KBM-7 (cell line): ENCODE measurements around the gene FBXO31.
"Not testable (repeated sequence)": the region's sequence is repeated elsewhere in the genome, so short reads cannot be mapped to it uniquely, and the experiment has no call there.

ENCODE experiments used
- DNase-seq: peaks from one replicate; pipeline ENCODE4 v3.0.0-alpha.2; 2015
- in situ Hi-C: fragments of 300-500 bp; cut with MboI; formaldehyde crosslinking; loops from 2 replicates; pipeline ENCODE4 v1.14.3; 2020; ENCODE audit warnings: low sequenced_read_pairs, low pct_unique_long_range_greater_than_20kb, mixed read lengths

FBXO31 gene

DNA sequence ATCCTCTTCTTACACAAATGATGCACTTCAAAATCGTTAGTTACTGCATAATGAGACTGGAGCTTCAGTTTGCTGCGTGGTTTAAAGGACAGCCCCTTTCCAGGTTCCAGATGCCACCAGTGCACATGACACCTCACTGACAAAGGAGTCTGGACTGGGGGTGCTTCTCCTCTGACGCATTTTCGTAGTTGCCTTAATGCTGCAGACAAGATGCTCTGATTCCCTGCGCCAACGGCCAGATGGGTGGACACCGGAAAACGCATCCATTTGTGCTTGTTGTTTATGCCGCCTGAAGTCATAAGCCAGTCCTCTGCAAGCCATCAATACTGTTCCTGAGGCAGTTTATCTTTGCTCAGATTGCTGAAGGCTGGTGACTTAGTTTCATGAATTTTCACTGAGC lies 16.0 kb downstream of the FBXO31 start:
- no peak for DNase-seq
- in situ Hi-C loops: no loop called here

DNA sequence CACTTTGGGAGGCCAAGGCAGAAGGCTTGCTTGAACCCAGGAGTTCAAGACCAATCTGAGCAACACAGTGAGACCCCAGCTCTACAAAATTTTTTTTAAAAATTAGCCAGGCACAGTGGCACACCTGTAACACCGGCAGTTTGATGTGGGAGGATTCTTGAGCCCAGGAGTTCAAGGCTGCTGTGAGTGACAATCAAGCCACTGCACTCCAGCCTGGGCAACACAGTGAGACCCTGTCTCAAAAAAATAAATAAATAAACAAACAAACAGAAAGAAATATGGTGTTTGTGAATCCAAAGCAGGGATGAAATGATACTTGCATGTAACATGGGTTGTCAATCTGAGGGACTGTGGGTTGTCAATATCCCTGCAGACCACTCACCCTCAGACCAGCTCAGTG lies 16.6 kb downstream of the FBXO31 start:
- in situ Hi-C loops: no loop called here
- DNase-seq: no peak

DNA sequence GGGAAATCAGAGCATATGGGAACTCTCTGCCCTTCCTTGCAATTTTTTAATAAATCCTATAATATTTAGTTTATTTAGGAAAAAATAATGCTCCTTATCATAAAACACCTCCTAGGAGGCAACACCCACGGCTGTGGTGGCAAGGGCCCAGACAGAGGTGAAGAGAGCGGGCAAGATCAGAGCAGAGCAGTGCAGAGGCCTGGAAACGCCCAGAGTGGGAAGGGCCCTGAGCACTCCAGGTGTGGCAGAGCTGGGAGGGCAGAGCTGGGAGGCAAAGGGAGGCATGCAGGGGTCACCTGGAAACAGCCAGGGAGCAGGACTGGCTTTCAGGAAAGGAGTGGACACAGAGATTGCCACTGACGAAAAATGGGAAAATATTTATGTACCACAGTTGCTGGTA lies 17.3 kb downstream of the FBXO31 start:
- in situ Hi-C loops: no loop called here

DNA sequence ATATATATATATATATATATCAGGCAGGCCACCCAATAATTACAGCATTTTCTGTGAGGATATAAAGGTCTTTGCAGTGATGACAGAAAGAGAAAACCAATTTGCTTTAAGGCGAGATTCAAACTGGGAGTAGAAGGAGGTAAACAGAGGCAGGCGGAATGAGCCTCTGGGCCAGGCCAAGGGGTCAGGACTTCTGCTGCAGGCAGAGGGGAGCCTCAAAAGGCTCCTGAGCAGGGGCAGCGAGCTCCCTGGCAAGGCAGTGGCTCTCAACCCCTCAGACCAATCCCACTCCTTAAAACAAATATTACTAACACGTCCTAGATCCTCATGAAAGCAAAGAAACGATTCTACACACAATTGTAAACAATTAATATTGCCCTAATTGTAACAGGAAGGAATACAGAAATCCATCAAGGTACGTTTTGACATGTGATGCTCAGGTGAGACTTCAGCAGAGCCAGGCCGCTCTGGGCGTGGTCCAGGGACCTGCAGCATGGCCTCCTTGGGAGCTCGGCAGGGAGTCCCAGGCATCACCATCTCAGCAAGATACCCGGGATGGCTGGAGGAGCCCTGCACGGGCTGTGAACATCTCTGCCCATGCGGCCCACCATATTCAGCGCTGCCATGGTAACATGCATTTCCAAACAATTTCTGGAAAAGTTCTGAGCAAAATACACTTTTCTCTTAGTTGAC lies 18.4 kb downstream of the FBXO31 start:
- in situ Hi-C loops: no loop called here
- DNase-seq: no peak

More for the DNA sequence above, 17.3 kb downstream of the FBXO31 start:
- DNase-seq: no peak

DNA sequence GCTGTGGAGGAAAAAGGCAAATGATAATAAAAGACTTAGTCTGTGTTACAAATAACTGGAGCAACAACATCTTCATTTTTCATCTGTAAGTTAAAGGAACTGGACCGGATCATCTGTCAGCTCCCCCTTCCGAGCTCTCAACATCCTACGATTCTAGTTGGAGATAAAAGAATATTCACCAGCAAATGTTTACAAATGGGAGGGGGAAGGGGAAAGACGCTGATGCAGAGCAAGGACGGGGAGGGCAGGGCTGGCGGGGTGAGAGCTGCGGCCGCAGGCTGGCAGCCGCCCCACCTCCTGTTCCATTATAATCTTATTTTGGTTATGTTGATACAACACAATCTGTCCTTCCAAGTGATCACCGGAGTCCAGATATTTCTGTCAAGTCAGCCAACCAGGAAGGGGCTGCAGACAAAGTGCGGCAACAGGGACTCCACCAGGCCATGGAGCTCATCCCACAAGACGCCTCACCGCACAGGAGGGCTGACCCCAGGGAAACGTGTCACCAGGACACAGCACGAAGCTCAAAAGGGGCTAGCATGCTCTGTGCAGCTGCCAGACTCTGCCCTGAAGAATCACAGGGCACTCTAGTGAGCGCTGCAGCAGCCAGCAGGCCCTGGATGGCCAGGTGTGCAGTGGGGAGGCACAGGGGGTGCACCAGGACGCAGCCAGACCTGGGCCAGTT lies 19.7 kb downstream of the FBXO31 start:
- in situ Hi-C loops: no loop called here
- no peak for DNase-seq

DNA sequence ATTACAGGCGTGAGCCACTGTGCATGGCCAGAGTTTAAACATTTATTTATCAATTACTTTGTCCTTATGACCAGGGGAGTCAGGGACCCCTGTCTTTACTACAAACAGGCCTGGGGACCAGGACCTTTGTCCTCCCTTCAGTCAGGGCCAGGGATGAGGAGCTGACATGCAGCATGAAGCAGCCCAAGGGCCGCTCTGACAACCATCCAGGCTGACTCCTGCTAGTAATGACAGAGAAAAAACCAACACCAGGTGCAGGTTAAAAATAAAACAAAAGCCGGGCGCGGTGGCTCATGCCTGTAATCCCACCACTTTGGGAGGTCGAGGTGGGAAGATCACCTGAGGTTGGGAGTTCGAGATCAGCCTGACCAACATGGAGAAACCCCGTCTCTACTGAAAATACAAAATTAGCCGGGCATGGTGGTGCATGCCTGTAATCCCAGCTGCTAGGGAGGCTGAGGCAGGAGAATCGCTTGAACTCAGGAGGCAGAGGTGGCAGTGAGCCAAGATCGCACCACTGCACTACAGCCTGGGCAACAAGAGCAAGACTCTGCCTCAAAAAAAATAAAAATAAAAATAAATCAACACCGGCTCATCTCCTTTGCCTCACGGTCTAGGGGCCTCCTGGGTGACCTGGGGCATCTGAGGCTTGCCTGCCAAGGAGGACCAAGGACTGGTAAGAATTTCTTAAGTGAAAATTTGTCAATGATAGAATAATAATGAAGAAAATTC lies 20.6 kb downstream of the FBXO31 start:
- DNase-seq, in situ Hi-C loops: not testable (repeated sequence)

DNA sequence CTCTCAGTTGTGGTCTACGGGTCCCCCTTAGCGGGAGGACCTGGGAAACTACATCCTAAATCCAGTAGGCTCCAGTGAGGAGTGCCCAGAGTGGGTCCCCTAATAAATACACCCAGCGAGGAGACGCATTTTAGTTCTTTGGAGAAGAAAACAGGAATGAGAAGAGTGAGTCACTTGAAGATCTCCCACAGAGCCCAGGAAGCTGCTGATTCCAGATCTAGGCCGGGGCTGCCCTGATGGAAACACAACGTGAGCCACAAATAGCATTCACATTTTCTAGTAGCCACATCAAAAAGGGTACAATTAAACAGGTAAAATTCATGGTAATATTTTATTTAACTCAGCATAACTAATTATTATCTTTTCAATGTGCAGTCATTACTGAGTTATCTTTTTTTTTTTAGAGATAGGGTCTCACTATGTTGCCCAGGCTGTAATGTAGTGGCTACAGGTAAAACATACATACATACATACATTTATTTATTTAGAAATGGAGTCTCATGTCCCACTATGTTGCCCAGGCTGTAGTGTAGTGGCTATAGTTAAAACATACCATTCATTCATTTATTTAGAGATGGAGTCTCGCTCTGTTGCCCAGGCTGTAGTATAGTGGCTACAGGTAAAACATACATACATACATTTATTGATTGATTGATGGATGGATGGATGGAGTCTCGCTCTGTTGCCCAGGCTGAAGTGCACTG lies 21.5 kb downstream of the FBXO31 start:
- in situ Hi-C loops: no loop called here
- no peak for DNase-seq

DNA sequence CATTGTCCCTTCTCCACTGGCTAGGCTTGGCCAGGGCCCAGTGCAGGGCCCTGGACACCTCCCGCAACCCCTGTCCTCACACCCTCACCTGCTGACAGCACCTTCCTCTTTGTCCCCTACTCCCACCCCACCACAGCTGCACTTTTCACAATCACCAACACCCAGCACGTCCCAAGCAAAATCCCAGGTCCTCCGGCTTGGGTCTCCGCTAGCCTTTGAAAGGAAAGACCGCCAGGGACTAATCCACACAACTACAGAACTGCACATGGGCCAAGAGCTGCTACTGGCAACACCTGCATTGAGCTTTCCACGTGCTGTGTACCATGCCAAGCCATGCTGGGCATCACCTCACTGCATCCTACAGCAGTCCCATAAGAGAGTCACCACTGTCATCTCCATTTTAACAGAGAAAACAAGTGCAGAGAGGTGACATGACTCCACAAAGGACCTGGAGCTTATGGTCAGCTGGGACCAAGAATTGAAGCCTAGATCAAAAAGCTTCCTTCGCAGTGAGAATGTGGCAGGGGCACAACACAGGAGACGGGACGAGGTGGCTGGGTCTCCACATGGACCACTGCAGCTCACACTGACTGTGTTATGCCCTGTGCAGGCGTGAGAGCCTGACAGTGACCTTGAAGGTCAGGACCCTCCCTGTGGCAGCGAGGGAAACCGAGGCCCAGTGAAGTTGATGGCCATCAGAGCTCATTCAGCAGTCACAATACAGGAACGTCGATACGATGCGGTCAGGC lies 22.5 kb downstream of the FBXO31 start:
- in situ Hi-C loops: no loop called here
- no peak for DNase-seq

DNA sequence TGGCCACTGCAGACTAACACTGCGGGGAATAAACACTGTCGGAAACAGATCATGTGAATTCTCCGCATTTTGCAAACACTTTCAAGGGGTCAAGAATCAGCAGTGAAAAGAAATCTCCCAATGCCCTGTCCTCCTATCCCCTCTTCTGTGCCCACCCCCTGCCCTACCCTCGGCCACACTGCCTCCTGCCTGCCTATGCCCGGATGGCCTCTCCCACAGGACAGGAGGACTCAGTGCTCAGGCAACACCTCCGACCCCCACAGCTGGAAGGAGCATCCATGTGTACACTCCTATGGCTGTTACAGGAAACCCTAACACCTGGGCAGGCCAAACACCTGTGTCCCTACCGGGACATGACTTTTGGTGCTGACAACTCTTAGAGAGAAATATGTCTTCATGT lies 24.5 kb downstream of the FBXO31 start:
- DNase-seq: no peak
- in situ Hi-C loops: no loop called here

DNA sequence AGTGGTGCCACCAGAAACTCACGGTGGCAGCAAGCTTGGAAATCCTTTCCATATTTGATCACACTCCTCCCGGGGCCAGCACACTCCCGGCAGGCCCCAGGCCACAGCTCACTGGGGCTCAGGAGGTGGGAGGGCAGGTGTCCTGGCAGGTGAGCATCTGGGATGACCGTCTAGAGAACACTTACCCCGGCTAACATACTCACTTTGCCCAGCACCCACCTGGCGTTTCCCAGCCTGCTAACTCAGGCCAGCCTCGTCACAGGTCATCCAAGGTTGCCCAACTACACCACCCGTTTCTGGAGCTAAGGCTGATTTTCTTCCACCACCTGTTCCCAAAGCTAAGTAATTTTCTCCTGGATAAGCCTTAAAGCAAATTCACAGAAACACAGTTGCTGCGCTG lies 24.9 kb downstream of the FBXO31 start:
- in situ Hi-C loops: no loop called here
- DNase-seq: no peak

DNA sequence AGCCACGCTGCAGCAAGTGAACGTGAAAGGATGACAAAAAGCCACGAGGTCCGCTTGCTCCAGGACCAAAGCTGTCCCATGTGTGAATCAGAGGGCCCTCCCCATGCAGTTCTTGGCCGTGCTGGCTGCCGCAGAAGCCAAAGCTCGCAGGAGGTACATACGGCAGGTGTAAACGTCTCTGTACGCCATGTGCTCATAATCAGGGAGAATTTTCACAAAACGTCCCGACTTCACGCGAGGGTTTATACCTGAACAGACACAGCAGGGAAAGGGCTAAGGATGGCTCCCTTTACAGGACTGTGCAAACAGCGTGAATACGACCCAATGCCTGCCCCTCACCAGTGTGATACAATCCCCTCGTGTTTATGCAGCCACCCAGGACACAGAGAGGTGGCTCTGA lies 25.3 kb downstream of the FBXO31 start:
- in situ Hi-C loops: no loop called here
- no peak for DNase-seq

DNA sequence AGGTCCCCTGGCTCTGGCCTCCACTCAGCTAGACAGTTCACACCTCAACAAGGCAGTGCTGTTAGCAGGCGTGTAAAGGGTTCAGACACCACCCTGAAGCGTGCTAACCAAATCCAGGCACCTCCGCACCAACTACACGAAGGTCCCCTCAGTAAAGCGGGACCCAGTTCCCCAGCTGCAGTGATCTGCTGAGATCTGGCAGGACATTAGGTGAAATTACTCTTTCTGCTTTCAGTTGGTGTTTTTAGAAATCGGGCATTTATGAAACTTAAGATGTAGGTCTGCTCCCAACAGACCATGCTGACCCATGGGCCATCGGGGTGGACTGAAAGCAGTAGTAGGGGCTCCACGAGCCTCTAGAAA lies 27.1 kb downstream of the FBXO31 start:
- in situ Hi-C loops: no loop called here
- no peak for DNase-seq

DNA sequence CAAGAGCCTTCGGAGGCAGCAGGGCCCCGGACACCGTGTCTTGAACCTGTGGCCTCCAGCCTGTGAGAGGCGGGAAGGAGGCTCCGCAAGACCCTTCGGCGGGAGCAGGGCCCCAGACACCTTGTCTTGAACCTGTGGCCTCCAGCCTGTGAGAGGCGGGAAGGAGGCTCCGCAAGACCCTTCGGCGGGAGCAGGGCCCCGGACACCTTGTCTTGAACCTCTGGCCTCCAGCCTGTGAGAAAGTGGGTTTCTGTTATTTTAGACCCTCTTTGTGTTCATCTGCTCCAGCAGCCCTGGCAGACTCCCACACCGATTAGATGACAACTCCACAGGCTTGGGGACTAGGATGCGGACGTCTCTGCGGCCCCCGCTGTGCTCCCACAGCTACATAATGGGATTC lies 30.0 kb downstream of the FBXO31 start:
- no peak for DNase-seq
- in situ Hi-C loops: no loop called here

DNA sequence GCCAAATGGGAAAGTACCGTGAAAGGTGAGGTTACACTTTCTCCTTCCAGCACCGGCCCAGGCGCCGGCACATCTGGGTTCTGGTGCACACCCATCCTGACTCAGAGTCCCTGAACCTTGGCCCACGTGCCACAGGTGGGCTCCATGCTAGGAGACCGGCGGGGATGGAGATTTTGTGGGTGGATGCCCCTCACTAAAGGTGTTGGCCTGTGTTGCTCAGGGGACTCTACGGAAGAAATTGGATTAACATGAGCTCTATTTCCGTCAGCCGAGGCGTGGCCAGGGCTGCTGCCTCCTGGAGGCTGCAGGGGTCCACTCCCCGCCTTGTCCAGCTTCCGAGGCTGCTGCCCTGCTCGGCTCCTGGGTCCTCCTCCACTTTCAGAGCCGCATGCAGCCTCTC lies 30.8 kb downstream of the FBXO31 start:
- DNase-seq: no peak
- in situ Hi-C loops: no loop called here

DNA sequence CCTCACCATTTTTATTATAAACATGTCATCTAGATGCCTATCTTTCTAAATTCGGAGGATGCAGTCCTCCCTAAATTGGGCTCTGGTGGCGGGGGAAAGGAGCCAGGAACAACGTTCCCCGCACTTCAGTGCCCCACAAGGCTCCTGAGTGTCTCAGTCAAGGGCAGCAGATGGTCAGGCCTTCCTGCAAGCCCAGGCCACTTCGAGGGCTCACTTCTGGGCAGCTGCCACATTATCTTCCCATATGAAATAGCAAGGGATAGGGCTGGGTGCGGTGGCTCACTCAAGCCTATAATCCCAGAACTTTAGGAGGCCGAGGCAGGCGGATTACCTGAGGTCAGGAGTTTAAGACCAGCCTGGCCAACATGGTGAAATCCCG lies 32.3 kb downstream of the FBXO31 start:
- no peak for DNase-seq
- in situ Hi-C loops: no loop called here

DNA sequence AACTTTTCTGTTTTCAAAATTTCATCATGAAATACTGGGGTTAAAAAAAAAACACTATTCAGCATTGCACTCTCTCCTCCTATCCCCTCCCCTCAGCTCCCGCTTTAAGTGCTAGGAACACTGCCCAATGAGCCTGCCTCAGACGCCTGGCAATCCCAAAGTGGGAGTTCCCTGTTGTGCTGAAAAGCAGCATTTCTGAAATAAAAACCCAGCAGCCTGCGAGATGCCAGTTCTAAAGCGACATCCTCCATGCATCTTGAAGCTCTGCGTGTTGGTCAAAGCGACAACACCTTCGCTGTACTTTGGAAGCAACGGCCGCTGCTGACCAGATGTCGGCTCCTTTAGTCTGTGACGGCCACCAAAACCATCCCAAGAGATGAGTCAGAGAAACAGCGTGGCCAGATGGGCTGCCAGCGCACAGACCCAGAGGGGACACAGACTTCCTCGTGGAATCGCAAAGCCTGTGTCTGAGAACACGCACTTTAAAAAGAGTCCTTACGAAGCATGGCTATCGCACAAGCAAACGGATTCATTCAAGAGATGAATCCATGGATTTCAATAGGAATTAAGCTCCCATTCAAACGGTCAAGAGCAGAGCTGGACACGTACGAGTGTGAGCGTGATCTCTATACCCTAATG lies 32.8 kb downstream of the FBXO31 start:
- DNase-seq: no peak
- in situ Hi-C loops: no loop called here

DNA sequence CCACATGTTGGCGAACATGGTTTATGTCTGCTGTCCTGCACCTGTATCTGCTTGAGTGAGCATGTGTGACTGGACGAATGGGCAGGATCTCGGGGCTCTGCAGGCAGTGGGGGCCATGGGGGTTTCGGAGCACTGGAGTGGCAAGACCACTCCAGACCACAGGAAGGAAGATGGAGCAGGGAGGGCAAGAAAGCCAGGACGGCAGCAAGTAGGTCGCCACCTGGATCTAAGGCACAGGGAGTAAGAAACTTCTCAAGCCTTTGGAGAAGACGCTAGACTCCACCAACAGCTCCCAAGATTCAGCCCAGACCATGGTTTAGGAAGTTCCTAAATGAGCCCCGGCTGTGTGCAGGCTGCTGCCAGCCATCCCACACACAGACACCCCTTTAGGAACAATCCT lies 33.5 kb downstream of the FBXO31 start:
- no peak for DNase-seq
- in situ Hi-C loops: no loop called here

DNA sequence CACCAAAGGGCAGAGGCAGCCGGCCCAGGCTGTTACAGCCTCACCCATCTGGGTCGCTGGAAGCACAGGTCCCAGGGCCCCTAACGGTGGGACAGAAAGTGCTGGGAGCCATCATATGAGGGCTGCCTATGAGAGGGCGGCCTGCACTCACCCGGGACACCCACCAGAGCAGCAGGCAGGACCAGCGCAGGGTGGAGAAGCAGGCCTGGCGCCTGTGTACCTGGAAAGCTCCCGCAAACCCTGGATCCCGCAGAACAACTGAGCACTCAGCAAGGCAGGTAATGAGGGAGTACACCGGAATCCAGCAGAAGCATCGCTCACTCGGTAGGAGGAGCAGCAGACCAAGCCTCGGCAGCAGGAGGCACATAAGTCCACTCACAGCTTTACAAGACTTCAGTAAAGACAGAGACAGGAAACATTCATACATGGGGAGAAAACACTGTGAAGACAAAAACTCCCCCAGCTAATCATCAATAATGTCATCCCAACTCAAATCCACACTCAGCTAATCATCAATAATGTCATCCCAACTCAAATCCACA lies 34.9 kb downstream of the FBXO31 start:
- DNase-seq: no peak
- in situ Hi-C loops: no loop called here
